ENCODE results near the gene KIAA1755.

Gene KIAA1755

GRCh38 chr20:38243709-38244020 lies 16.9 kb downstream of the KIAA1755 start:
- no peak overlapping the region for H2AFZ ChIP-seq (ENCODE audit: low read depth, low read length, severe bottlenecking)
- H3K27me3 ChIP-seq (ENCODE audit: low read length): no peaks in the 10 kb centered on the region
- H3K36me3 ChIP-seq (ENCODE audit: low read length): no peaks in the 10 kb centered on the region
- H3F3A ChIP-seq (ENCODE audit: insufficient read depth): no peaks in the 10 kb centered on the region
- H3K9me2 ChIP-seq (replicated peaks; ENCODE audit: insufficient read depth, low read length): no peaks in the 10 kb centered on the region
- H3K79me2 ChIP-seq (ENCODE audit: insufficient read depth, low read length): no peaks in the 10 kb centered on the region
- H3K4me3 ChIP-seq (ENCODE audit: insufficient read depth, low read length, poor library complexity, severe bottlenecking): no peak overlapping the region
- peaks cover 20% of the 10 kb centered on the region; the same call in 1 of the 2 replicates for H3K9me3 ChIP-seq (ENCODE audit: insufficient read depth, low read length)
- TF ChIP-seq CTCF (IDR thresholded peaks at IDR 0.05; ENCODE audit: insufficient read depth, low read length, poor library complexity, severe bottlenecking) (no peak), EZH2phosphoT487 (conservative IDR thresholded peaks at IDR 0.05; ENCODE audit: low read length) (no peak)
- H3K9ac ChIP-seq (ENCODE audit: low read length): no peak overlapping the region
- H3K4me2 ChIP-seq (ENCODE audit: low read depth, low read length, poor library complexity, severe bottlenecking): no peak overlapping the region
- H4K20me1 ChIP-seq (ENCODE audit: low read depth, low read length): no peaks in the 10 kb centered on the region
- H3K27ac ChIP-seq (ENCODE audit: low read depth, low read length): no peak overlapping the region

- H3K36me3 ChIP-seq (ENCODE audit: low read length): no peaks in the 10 kb centered on the region
- no peak overlapping the region for H3K4me3 ChIP-seq (ENCODE audit: insufficient read depth, low read length, poor library complexity, severe bottlenecking)
- H3K4me2 ChIP-seq (ENCODE audit: low read depth, low read length, poor library complexity, severe bottlenecking): no peak overlapping the region
- H3K9me3 ChIP-seq (ENCODE audit: insufficient read depth, low read length): peaks cover 20% of the 10 kb centered on the region; the same call in 1 of the 2 replicates
- no peak overlapping the region for H3K9ac ChIP-seq (ENCODE audit: low read length)
- H3K27ac ChIP-seq (ENCODE audit: low read depth, low read length): no peak overlapping the region
- no peaks in the 10 kb centered on the region for H3K79me2 ChIP-seq (ENCODE audit: insufficient read depth, low read length)
- no peaks in the 10 kb centered on the region for H3F3A ChIP-seq (ENCODE audit: insufficient read depth)
- no peaks in the 10 kb centered on the region for H3K27me3 ChIP-seq (ENCODE audit: low read length)
- H2AFZ ChIP-seq (ENCODE audit: low read depth, low read length, severe bottlenecking): no peak overlapping the region
- TF ChIP-seq EZH2phosphoT487 (conservative IDR thresholded peaks at IDR 0.05; ENCODE audit: low read length) (no peak), CTCF (IDR thresholded peaks at IDR 0.05; ENCODE audit: insufficient read depth, low read length, poor library complexity, severe bottlenecking) (peak; percentile 58)
- no peaks in the 10 kb centered on the region for H4K20me1 ChIP-seq (ENCODE audit: low read depth, low read length)
- H3K9me2 ChIP-seq (replicated peaks; ENCODE audit: insufficient read depth, low read length): no peaks in the 10 kb centered on the region
These were observed 17.5 kb downstream of the KIAA1755 start for GRCh38 chr20:38242848-38243708.

- Histone ChIP-seq H3K27me3 (ENCODE audit: low read length) (no peaks in the 10 kb centered on the region), H3K36me3 (ENCODE audit: low read length) (no peaks in the 10 kb centered on the region), H3K4me3 (ENCODE audit: insufficient read depth, low read length, poor library complexity, severe bottlenecking) (no peak overlapping the region), H3K79me2 (ENCODE audit: insufficient read depth, low read length) (no peaks in the 10 kb centered on the region), H2AFZ (ENCODE audit: low read depth, low read length, severe bottlenecking) (no peak overlapping the region), H3K9me2 (replicated peaks; ENCODE audit: insufficient read depth, low read length) (no peaks in the 10 kb centered on the region), H3K9ac (ENCODE audit: low read length) (no peak overlapping the region), H3K4me2 (ENCODE audit: low read depth, low read length, poor library complexity, severe bottlenecking) (no peak overlapping the region), H3K27ac (ENCODE audit: low read depth, low read length) (no peak overlapping the region), H4K20me1 (ENCODE audit: low read depth, low read length) (no peaks in the 10 kb centered on the region), H3K9me3 (ENCODE audit: insufficient read depth, low read length) (peaks cover 20% of the 10 kb centered on the region; the same call in 1 of the 2 replicates), H3F3A (ENCODE audit: insufficient read depth) (no peaks in the 10 kb centered on the region)
- no peak for TF ChIP-seq EZH2phosphoT487 (conservative IDR thresholded peaks at IDR 0.05; ENCODE audit: low read length)
- no peak for TF ChIP-seq CTCF (IDR thresholded peaks at IDR 0.05; ENCODE audit: insufficient read depth, low read length, poor library complexity, severe bottlenecking)
These were observed 19.3 kb downstream of the KIAA1755 start for GRCh38 chr20:38241201-38241600.

All from SU-DHL-6 (cell line).